HG03565 (cell line): ENCODE measurements around the gene RABGAP1L.
"Not testable (repeated sequence)": the region's sequence is repeated elsewhere in the genome, so short reads cannot be mapped to it uniquely, and the experiment has no call there.

Experiments
- ATAC-seq: cut with Tn5 transposase; IDR thresholded peaks from one replicate; pipeline ENCODE4 v1.9.1; 2021; ENCODE audit warnings: mild to moderate bottlenecking, moderate library complexity; ENCODE audit not compliant: unreplicated experiment

RABGAP1L gene

GRCh38 chr1:174550296-174550695 is 391.0 kb downstream of the RABGAP1L start:
- no peak for ATAC-seq

DNA sequence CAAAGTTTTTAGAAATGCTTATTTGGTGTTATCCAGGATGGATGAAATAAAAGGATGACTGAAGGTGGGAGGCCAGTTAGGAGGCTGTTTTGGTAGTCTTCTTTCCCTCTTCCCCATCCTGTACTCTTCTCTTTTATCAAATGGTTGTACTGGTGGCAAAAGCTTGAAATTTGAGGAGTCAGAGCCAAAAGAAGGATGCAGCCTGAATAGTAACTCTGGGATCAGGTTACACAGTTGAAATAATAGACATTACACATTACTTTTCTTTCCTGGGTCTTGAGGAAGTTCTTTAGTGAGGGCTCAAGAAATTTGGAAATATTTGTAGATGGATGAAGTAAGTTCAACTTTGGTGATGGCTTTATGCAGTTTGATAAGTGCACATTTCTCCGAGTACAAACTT is 397.1 kb downstream of the RABGAP1L start:
- no peak for ATAC-seq

DNA sequence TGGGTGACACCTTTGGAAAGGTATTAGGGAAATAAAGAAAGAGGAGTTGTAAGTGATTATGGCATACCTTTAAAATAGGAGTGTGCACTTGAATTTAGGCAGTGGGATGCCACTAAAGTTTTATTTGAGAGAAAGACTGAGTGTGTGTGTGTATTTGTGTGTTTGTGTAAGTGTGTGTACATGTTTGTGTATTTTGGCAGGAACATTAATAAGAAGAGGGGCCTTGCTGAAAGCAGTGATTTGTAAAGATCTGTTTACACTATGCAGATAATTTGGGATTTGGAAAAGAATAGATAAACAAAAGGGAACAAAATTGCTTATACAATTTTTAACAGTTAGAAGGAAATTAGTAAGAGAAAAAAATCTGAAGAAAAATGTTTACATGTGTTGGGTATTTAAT is 409.2 kb downstream of the RABGAP1L start:
- no peak for ATAC-seq

- ATAC-seq = no peak
These were observed 409.9 kb downstream of the RABGAP1L start for GRCh38 chr1:174569240-174569639.

DNA sequence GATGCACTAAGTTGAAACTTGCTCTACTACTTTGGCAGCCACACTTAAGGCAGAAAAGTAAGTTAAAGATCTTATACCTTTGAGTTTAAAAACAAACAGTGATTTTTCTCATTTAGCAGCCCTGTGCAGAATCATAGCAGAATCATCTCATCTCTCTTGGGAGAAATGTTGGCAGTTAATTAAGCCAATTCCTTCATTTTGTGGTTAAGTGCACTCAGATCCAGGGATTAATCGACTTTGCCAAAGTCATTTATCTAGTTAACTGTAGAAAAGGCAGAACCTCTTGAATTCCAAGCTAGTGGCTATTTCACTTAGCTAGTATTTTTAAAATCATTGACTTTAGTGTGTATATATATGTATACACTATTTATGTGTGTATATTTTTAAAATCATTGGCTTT is 413.5 kb downstream of the RABGAP1L start:
- ATAC-seq = no peak

- ATAC-seq = not testable (repeated sequence)
These were observed 416.8 kb downstream of the RABGAP1L start for GRCh38 chr1:174576120-174576519.

- ATAC-seq = no peak
These were observed 418.4 kb downstream of the RABGAP1L start for GRCh38 chr1:174577681-174578080.

- no peak for ATAC-seq
These were observed 421.5 kb downstream of the RABGAP1L start for GRCh38 chr1:174580801-174581200.

- ATAC-seq = no peak
These were observed 424.0 kb downstream of the RABGAP1L start for GRCh38 chr1:174583316-174583715.

DNA sequence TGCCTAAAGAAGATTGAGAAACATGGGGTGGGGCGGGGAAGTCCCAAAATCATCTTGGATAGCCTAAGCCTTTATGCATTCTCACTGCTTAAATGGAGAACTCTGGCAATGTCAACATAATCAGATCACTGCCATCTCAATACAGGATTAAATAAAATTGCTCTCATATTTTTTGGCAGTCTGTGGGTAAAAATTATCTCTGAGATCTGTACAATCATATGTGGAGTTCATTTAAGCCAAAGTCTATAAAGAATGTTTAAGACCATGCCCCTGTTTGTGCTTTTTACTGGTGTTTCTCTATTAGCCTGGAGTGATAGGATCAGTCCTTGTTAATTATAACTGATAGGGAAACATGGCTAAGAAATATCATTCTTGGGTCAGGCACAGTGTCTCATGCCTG is 424.8 kb downstream of the RABGAP1L start:
- ATAC-seq = no peak

DNA sequence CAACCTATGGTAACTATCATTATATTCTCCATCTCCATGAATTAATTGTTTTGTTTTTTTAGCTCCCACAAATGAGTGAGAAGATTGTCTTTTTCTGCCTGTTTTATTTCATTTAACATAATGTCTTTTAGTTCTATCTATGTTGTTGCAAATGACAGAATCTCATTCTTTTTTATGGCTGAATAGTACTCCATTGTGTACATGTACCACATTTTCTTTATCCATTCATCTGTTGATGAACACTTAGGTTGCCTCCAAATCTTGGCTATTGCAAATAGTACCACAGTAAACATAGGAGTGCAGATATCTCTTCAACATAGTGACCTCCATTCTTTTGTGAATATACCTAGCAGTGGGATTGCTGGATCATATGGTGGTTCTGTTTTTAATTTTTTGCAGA is 429.3 kb downstream of the RABGAP1L start:
- not testable (repeated sequence) for ATAC-seq

- no peak for ATAC-seq
These were observed 445.9 kb downstream of the RABGAP1L start for GRCh38 chr1:174605198-174605597.

GRCh38 chr1:174606471-174606870 is 447.2 kb downstream of the RABGAP1L start:
- no peak for ATAC-seq

- not testable (repeated sequence) for ATAC-seq
These were observed 458.6 kb downstream of the RABGAP1L start for GRCh38 chr1:174617905-174618304.

DNA sequence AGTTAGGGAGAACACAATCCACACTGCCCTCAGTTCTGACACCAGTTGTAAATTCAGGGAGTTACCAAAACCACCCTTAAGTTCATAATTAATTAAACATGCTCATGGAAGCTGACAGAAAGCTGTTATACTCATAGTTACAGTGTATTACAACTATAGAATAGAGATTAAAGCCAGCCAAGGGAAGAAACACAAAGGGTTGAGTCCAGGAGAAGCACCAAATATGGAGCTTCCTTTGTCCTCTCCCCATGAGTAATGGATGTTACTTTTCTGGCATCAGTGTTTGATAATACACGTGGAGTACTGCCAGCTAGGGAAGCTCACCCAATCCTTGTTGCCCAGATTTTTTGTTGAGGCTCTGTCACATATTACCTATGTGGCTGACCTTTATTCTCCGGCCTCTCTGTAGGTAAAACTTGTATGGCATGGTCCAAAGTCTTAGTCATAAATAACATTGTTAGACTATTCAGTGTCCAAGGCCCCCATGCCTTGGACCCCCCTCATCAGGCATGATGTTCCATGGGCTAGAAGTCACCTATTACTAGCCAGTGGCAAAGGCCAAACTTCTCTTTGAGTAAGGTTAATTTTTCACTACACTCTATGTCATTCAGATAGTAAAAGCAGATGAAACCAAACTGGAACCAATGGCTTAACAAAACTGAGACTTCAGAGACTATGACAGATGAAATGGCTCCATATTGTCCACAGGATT is 464.2 kb downstream of the RABGAP1L start:
- ATAC-seq = no peak

- ATAC-seq = no peak
These were observed 467.0 kb downstream of the RABGAP1L start for GRCh38 chr1:174626031-174627025.

- ATAC-seq = no peak
These were observed 478.2 kb downstream of the RABGAP1L start for GRCh38 chr1:174637487-174637886.

DNA sequence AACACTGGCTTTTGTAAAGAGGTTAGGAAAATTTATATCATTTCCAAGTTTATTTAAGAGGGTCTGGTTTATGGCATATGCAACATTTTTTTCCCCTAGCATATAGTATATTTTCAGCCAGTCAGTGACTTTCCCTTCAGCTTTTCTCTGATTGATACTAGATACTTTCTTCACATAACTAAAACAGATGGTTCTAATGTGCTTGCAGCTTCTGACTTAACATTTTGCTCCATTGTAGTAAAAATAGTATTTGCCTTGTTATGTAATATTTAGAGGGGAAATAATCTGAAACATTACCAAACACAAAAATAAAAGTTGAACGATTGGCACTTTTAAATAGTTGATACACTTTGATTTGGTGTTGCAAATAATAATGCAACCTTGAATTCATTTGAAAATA is 480.1 kb downstream of the RABGAP1L start:
- no peak for ATAC-seq

DNA sequence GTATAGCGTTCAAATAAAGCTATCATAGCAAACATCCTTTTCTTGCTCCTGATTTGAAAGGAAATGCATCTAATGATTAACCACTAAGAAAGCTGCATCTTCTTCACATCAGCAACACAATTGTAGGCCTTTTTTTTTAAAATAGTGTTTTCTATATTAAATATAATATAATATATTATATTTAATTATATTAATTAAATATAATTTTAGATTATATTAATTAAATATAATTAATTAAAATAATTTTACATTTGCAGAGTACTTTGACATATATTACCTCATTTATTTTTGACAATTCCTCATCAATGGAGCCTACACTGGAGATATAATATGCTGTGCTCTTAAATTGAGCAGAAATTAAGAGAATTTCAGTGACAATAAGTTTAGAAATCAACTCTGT is 481.5 kb downstream of the RABGAP1L start:
- no peak for ATAC-seq

- no peak for ATAC-seq
These were observed 483.1 kb downstream of the RABGAP1L start for GRCh38 chr1:174642393-174642792.

GRCh38 chr1:174643206-174643605 is 483.9 kb downstream of the RABGAP1L start:
- no peak for ATAC-seq

GRCh38 chr1:174649572-174649971 is 490.3 kb downstream of the RABGAP1L start:
- ATAC-seq = not testable (repeated sequence)
